GM18861 (cell line): ENCODE results near the gene ARHGEF16.

Experiments used
- ATAC-seq: cut with Tn5 transposase; IDR thresholded peaks from one replicate; pipeline ENCODE4 v1.9.1; 2021; ENCODE audit not compliant: unreplicated experiment

ARHGEF16 gene

DNA sequence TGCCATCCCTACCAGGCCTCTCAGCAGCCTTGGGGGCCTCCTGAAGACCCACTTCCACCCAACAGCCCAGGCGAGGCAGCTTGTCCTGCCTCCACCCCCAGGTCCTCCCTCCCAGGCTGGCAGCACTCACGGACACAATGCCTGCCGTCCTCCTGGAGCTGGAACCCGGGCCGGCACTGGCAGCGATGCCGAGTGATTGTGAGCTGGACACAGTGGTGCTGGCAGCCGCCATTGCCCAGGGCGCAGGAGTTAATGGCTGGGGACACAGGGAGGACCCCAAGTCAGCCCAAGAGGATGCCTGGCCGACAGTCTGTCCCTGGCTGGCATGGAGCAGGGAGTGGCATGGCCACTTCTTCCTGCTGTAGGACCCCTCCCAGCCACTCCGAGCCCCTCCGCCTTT lies 60.8 kb downstream of the ARHGEF16 start:
- ATAC-seq = no peak

GRCh38 chr1:3515774-3516480 lies 61.5 kb downstream of the ARHGEF16 start:
- ATAC-seq = no peak

DNA sequence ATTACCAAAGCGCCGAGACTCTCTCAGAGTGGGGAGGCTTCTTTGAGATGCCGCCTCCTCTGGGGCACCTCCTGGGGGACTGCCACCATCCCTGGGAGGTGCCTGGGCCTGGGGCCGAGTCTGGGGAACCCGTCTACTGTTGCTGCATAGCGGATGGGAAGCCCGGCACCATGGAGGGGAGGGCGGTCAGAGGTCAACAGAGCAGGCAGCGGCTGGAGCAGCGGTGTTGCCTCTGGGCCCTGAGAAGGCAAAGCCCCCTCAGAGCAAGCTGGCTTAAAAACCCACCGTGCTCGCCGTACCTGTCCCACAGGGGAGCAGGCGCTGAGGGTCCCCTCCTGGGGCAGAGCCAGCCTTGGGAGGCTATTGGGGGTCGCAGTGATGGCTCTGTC lies 62.0 kb downstream of the ARHGEF16 start:
- ATAC-seq = no peak

DNA sequence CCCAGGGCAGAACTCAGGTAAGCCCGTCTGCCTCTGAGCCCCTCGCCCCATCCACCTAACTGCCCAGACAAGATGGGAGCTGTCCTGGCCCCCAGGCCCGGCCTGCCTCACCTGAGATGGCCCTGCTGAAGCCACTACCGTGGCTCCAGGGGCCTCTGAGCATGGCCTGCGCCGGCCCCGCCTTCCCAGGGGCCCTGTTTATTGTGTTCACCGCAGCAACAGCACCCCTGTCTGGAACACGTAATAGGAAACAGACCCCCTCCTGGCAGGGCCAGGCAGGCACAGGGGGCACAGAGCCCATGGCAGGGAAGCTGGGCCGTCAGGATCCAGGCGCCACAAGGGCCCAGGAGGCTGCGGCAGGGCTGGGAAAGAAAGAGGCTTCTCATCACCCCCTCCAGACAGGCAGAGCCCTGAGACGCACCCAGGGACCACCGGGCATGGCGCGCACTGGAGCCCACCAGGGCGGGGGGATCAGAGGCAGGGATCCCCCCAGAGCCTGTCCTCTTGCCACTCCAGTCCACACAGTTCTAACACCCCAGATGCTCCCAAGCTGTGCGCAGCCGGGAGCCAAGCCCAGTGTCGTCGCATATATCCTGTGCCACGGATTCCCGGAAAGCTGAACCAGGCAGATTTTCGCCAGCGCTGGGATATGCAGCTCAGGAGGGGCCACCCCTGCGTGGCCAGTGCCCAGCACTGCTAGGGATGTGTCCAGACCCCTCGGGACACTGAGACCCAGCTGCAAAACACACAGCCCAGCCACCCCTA lies 62.6 kb downstream of the ARHGEF16 start:
- ATAC-seq = no peak

- no peak for ATAC-seq
These were observed 63.8 kb downstream of the ARHGEF16 start for GRCh38 chr1:3518256-3518655.

- no peak for ATAC-seq
These were observed 64.3 kb downstream of the ARHGEF16 start for GRCh38 chr1:3518756-3519155.

GRCh38 chr1:3519301-3519885 lies 64.9 kb downstream of the ARHGEF16 start:
- ATAC-seq = no peak

DNA sequence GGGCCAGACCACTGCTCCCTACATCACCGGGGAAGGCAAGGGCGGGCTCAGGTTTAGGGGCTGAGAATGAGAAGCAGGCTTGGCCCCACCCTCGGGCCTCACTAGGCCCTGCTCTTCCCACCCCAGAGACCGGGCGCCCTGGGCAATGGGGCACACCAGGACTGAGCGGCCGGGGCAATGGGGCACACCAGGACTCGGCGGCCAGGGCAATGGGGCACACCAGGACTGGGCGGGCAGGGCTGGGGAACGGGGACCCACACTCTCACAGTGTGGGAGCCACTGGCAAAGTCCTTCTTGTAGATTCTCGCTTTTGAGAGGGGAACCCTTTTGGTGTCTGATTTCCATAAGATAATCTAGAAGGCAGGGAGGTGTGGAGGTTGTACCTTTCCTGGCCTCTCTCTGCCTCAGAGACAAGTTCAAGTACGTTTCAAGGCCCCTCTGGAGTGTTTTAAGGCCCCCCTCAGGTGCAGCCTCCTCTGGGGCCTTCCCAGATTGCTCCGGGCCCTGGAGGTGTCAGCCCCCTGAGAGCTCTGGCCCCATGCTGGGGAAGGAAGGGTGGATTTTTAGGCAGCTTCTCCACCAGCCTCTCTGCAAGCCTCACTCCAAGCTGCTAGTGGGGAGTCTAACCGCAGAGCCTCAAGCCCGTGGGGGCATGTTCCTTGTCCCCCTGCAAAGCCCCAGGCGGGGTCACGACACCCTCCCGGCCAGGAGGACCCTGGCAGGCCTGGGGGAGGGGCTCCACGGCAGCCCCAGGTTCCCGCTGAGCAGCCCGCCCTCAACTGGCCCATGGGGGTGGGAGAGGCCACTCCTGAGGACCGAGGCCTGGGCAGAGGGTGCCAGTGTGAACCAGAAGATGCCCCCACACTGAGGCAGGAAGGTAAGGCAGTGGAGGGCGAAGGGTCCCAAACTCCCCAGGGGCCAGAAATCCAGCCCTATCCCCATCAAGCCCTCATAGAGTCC lies 66.2 kb downstream of the ARHGEF16 start:
- ATAC-seq = no peak

DNA sequence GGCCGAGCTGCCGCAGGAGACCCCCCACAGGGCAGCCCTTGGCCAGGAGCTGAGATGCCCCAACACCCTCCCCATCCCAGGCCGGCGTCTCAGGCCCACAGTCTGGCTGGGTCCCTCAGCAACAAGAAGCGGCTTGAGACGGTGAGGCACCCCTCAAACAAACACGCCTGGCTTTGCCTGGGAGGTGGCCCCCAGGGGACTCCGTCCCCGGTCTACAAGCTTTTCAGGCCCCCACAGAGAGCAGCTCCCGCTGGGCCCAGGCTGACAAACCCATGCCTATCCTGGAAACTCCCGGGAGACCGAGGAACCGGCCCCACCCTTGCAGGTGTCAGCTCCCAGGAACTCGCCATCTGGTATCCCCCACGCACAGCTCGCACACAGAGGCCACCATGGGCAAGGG lies 67.0 kb downstream of the ARHGEF16 start:
- no peak for ATAC-seq

DNA sequence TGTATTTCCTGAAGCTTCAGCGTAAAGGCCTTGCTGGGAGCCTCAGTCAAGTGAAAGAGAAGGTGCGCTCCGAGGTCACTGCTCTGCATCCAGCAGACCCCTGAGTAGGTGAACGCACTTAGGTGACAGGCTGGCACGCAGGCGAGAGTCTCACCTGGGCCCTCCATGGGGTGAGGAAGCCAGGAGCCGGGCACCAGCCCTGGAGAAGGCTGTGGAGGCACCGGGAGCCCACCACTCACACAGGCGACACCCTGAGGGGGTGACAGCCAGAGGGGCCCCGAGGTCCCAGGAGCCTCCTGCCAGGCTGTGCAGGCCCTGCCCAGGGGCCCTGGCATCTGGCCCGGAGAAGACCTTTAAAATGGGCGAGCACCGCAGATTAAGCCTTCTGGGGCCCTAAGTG lies 67.6 kb downstream of the ARHGEF16 start:
- ATAC-seq = no peak

DNA sequence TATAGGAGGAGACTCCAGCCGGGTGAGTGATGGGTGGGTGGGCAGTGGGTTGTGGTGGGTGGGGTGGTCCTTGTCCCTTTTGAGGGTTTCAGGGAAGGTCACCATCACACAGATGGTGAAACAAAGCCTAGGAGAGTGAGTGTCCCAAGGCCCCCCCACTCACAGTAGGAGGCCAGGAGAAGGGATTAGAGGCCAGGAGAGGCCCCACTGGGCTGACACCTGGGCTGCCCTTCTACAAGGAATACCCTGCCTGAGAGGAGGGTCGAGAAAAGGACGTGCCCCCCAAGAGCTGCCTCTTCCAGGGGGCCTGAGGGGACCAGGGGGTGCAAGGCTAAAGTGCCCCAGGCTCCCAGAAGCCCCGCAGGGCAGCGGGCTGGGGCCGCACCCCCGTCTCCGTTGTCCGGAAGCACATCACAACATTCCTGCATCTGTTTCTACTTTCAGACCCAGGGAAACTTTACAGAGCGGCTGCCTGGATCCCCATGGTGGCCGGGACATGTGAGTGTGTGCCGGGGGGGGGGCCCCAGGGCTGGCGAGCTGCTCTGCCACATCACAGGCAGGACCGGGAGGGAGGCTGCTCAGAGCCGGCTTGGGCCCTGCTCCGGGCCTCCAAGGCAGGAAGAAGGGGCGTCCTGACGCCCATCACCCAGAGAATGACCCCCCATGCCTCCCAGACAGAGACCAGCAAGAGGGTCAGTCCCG lies 68.2 kb downstream of the ARHGEF16 start:
- ATAC-seq = no peak

DNA sequence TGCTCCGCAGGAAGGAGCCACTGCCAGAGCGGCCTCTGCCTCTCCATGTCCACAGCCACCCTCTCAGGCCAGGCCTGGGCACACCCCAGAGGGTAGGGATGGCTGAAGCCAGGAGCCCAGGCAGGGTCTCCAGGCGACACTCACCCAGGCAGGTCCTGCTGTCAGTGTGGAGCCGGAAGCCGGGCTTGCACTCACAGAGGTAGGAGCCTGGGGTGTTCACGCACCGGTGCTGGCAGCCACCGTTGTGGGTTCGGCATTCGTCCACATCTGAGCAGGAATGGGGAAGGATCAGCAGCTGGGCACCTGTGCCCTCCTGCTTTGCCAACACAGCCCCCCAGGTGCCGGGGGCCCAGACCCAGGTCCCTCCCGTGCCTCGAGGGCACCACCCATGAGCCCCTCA lies 69.5 kb downstream of the ARHGEF16 start:
- ATAC-seq = no peak

- ATAC-seq = no peak
These were observed 70.2 kb downstream of the ARHGEF16 start for GRCh38 chr1:3524556-3525203.

DNA sequence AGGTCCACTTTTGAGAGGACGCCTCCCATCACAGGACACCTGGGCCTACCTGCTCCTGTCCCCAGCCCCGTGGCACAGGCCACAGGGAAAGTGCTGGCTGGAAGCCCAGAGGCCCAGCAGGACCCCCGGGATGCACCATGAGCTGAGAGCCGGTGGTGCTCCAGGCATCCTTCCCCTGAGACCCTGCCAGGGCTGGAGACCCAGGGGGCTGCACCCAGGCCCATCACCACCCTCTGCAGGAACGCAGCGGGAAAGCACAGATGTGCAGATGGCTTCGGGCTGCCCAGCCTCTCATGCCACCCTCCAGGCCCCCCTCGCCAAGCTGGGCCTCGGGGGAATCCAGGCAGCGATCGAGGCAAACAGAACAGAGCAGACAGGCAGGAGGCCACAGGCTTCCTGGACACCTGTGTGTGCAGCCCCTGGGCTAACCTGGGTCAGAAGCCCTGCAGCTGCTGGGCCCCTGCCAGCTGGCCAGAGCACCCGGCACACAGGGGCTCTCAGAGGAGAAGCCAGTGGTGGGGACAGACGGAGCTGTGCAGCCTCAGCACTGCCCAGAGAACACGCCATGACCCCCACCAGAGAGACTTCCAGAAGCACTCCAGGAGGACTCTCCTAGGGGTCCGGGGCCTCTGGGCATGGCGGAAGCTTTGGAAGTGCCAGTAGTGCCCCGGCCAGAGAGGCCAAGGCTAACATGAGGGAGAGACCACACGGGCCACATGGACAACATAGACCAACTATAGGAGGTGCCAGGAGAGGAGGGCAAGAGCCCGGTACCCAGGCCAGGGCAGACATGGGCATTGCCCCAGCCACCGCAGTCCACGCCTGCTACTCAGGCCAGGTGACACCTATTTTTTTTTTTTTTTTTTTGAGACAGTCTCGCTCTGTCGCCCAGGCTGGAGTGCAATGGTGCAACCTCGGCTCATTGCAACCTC lies 71.4 kb downstream of the ARHGEF16 start:
- no peak for ATAC-seq

DNA sequence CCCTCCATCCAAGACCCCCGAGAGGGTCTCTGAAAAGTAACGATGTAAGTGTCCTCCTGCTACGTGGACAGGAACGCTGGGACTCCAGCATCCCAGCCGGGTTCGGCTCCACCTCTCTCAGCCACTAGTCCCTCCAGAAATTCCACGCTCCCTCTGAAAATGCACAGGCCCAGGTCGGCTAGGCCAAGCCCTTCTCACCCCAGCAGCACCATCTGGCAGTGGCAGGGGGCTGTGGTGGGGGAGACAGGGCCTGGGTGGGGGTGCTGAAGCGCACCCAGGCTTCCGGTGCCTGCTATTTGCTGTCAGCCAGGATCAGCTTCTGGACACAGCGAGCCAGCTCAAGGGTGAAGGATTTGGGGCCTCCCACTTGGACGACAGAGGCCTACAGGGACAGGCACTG lies 73.3 kb downstream of the ARHGEF16 start:
- ATAC-seq = no peak

DNA sequence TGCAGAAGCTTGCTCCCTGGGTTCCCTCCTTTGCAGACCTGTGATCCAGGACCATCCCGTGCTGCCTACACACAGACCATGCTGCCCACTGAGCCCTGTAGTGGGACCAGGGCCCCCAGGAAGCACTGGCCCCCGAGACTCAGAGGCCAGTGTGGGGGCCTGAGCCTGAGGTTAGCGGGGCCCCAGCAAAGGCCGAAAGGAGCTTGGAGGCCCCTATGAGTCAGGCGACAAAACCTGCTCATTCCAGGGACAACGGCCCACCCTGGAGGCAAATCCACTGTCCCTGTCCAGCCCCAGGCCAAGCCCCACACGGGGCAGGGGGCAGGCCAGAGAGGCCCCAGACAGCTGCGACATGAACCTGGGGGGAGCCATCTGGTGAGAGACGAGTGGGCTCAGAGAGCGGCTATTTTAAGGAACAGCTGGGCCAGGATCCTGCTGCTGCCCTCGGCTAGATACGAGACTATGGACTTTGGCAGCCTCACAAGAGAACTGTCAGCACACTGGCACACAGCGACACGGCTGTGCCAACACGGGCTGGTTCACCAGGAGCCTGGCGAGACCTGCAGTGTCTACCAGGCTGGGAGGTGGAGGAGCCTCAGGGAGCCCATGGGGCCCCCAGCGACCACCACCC lies 74.7 kb downstream of the ARHGEF16 start:
- no peak for ATAC-seq

GRCh38 chr1:3530086-3530925 lies 75.8 kb downstream of the ARHGEF16 start:
- ATAC-seq = no peak
